GM21367 (cell line): ENCODE measurements around the gene SRCAP.

Experiments used
- ATAC-seq: cut with Tn5 transposase; IDR thresholded peaks from one replicate; pipeline ENCODE4 v1.9.1; 2021; ENCODE audit not compliant: unreplicated experiment

Gene SRCAP

GRCh38 chr16:30728899-30729672 lies 30.1 kb downstream of the SRCAP start:
- ATAC-seq: no peak

GRCh38 chr16:30731411-30731810 lies 32.4 kb downstream of the SRCAP start:
- no peak for ATAC-seq

GRCh38 chr16:30736995-30737793 lies 38.2 kb downstream of the SRCAP start:
- no peak for ATAC-seq

GRCh38 chr16:30737794-30738648 lies 39.0 kb downstream of the SRCAP start:
- no peak for ATAC-seq

GRCh38 chr16:30738984-30739951 lies 40.3 kb downstream of the SRCAP start:
- no peak for ATAC-seq

DNA sequence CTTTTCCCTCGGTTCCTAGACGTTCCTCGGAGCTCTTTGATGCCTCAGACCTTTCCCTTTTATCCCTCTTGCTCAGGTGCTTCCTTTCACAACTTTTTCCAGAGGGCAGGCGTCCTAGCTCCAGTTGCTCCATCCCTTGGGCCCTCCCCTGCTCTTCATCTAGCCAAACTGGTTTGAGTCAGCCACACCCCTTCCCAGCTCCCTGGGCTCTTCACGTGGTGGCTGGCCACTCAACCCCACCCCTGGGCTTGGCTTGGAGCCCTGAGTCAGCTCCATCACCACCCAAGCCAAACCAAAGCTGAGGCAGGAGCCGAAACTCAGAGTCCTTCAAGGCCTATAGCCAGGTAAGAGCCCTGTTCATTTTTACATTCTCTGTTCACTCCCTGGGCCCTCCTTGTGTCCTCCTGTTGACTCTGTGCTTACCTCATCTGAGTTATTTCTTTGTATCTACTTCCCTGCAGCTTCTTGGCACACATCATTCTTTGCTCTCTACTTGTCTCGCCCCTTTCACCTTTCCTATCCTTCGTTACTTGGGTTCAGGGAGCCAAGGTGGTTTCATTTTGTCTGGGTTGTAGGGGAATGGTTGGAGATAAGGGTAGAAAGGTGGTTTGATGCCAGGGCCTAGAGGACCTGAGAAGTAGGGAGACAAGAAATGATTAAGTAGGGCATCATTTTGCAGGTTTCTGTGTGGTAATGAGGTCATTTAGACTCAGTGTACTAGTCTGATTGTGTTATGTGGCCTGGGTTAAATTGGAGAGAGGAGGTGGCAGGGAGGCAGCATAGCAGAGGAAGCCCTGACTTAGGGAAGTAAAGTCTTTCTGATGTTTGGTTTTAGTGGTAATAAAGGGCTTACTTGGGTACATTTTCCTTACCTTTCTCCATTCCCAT lies 41.6 kb downstream of the SRCAP start:
- no peak for ATAC-seq

- ATAC-seq: no peak
Measured at GRCh38 chr16:30741461-30741914, 42.5 kb downstream of the SRCAP start.

DNA sequence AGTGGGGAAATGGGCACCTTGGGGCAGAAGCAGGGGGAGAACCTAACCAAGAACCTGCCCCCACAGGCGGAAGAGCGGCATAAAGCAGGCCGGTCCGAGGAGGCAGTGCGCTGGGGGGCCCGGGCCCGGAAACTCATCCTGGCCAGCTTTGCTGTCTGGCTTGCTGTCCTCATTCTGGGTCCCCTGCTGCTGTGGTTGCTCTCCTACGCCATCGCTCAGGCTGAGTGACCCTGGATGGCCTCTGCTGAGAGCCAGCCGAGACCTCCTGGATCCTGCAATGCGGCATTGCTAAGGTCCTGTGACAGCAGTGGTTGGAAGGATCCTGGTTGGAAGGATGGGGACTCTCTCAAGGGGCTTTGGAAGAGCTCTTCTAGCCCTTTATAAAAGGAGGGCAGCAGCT lies 44.7 kb downstream of the SRCAP start:
- ATAC-seq: no peak

DNA sequence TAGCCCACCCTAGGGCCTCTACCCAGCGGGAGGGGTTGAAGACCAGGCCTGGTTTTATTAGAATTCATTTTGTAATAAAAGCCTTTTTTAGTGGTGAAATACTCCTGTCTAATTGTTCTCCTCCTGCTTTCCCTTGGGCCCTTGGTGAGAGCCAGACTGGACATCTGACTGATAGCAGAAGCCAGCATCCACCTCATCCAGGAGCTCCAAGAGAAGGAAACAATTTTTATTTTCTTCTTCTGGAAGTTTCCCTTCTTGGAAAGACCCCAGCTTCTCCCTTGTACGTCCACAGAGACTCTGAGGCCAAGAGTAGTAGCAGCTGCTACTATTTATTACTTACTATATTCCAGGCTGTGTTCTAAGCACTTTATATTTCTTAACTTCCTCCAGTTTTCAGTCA lies 45.2 kb downstream of the SRCAP start:
- no peak for ATAC-seq

- ATAC-seq: no peak
Measured at GRCh38 chr16:30745082-30745481, 46.1 kb downstream of the SRCAP start.

DNA sequence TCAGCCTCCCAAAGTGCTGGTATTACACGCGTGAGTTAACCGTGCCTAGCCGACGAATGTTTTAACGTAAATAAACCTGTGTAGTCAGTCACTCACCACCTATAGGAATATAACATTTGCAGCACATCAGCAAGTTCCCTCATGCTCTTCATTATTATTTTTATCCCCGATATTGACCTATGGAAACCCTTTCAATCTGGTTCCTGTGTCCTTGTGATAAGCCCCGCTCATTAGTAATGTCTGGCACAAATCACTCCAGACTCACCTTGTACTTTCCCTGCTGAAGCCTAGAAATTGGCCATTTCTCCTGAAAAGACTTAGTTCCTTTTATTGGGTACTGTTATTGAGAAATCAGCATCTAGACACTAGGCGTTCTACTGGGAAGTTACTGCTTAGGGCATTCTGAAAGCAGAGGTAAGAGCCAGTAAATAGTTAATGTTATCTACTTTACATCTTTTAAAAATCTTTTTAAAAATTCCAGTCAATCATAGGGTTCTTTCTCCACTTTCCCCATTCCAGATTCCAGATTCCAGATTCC lies 47.7 kb downstream of the SRCAP start:
- no peak for ATAC-seq

DNA sequence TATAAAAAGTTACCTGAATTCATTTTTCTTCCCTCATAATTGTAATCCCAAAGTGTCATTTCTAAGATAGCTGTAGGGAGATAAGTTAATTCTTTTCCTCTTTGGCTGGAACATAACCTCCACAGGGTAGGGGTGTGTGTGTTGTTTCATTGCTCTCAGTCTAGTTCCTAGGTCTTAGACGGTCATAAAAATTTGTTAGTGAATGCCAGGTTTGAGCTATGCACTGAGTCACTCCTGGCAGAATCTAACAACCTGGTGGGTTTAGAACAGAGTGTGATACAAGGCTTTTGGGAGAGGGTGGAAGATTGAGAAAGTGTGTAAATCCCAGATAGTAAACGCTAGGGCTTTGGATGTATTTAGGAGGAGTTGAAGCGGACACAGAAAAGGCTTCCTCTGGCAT lies 48.4 kb downstream of the SRCAP start:
- ATAC-seq: no peak

DNA sequence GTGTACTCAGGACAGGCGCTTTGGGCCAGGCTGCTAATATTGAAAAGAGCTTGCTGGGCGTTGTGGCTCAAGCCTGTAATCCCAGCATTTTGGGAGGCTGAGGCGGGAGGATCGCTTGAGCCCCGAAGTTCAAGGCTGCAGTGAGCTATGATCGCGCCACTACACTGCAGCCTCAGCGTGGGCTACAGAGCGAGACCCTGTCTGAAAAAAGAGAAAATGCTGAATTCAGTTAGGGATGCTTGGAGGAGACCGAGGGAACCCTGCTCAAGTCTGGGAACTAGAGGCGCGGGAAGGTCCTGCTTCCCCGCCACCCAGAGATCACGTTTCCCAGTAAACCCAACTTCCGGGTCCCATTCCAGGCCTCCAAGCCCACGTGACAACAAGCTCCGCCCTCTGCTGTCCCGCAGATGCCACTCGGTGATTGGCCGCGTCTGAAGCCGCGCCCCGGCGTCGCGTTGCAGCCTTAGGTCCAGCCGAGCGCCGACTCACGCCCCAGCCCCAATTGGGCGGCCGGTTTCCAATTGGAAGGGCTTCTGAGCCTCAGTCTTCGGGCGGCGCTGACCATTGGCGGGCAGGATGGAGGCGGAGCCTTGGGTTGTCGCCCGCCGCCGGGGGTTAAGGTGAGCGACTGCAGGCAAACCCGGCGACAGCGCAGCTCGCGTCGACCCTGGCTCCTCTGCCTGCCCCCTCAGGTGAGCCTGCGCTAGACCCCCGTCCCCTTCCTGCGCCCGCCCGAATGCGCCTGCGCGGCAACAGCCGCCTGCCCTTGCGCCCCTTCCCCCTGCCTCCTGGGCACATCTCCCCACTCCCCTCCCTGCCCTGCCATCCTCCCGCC lies 49.0 kb downstream of the SRCAP start, which contains the start of gene PHKG2:
TSS of gene PHKG2 (plus strand) at position 627 of the 835 bp plus-strand sequence. CDS start 396 bp downstream, outside the sequence.
- peak; percentile 89 for ATAC-seq

DNA sequence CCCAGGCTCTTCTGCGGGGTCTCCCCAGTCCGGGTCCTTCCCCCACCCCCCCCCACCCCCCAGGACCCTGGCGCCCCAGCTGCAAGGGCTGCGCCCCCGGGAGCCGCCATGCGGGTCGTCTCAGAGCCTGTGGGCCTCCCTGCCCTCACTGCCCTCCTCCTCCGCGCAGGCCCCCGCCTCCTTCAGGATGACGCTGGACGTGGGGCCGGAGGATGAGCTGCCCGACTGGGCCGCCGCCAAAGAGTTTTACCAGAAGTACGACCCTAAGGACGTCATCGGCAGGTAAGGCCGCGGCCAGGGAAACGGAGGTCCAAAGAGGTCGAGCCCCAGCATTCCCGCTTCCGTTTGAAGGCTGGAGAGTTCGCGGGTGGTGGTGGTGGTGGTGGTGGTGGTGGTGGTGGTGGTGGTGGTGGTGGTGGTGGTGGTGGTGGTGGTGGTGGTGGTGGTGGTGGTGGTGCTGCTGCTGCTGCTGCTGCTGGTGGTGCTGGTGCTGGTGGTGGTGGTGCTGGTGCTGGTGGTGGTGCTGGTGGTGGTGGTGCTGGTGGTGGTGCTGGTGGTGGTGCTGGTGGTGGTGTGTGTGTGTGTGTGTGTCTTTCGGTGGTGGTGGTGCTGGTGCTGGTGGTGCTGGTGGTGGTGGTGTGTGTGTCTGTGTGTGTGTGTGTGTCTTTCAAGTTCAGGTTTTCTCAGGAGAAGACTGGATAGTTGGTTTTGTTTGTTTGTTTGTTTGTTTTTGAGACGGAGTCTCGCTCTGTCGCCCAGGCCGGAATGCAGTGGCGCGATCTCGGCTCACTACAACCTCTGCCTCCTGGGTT lies 49.9 kb downstream of the SRCAP start:
- peak; percentile 22 for ATAC-seq

DNA sequence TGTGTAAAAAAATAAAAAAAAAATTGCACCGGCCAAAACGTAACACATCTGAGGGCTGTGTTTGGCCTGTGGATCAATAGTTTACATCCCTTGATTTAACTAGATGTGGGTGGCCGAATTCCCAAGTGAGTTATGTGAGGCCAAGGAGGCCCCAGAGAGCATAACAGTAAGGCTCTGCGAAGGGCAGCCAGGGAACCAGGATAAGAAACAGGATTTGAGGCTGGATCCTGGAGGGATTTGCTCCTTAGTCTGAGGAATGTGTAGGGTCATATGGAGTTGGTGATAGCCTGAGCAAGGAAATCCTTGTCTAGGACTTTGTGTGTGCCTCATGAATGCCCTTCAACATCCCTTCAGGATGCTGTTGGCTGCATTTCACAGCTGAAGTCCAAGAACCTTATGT lies 51.2 kb downstream of the SRCAP start:
- no peak for ATAC-seq

DNA sequence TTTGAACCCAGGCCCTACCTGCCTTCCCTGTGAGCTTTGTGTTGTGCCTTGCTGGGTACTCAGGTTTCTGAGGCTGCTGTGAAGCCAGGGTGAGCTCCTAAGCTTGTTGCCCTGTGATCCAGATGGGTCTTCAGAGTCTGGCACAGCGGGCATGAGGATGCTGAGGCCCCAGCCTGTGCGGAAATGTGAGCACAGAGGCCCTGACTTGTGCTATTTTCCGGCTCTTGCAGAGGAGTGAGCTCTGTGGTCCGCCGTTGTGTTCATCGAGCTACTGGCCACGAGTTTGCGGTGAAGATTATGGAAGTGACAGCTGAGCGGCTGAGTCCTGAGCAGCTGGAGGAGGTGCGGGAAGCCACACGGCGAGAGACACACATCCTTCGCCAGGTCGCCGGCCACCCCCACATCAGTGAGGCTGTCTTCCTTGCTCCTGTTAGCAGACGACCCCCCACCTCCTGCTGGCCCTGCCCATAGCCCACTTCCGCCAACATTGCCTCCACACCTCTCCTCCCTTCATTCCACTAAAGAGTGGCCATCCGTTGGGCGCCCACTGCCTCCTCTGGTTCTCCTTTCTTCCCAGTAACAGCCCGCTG lies 52.0 kb downstream of the SRCAP start:
- ATAC-seq: no peak

- no peak for ATAC-seq
Measured at GRCh38 chr16:30753596-30753995, 54.6 kb downstream of the SRCAP start.
